HEK293T (cell line): ENCODE data around the gene ECE2.

Source experiments
- CTCF ChIA-PET: fragments of 350-600 bp; formaldehyde crosslinking; extraction: SDS; loops from one replicate; lab custom pipeline; 2021; ENCODE audit warnings: antibody characterized with exemption, inconsistent platforms; lab: Yijun Ruan, JAX
- POLR2A ChIA-PET: fragments of 350-600 bp; formaldehyde crosslinking; extraction: SDS; loops from one replicate; lab custom pipeline; 2020; ENCODE audit warnings: antibody characterized with exemption, inconsistent platforms; lab: Yijun Ruan, JAX
- DNase-seq: peaks from one replicate; pipeline ENCODE4 v3.0.0; 2012; ENCODE audit warnings: mixed read lengths; ENCODE audit errors: extremely low spot score
- ARNT ChIP-seq: fragments of 450-650 bp; IDR thresholded peaks from 2 replicates; pipeline ENCODE4 v1.6.1; 2017; ENCODE audit warnings: mild to moderate bottlenecking
- BHLHE40 ChIP-seq: fragments of 450-650 bp; IDR thresholded peaks from 2 replicates; pipeline ENCODE4 v1.6.1; 2016; ENCODE audit warnings: mild to moderate bottlenecking, moderate library complexity, borderline replicate concordance
- CTBP1 ChIP-seq: fragments of 450-650 bp; IDR thresholded peaks from 2 replicates; pipeline ENCODE4 v1.6.1; 2016; ENCODE audit warnings: borderline replicate concordance
- ELF4 ChIP-seq: fragments of 450-650 bp; IDR thresholded peaks from 2 replicates; pipeline ENCODE4 v1.6.1; 2017; ENCODE audit warnings: antibody characterized with exemption
- FOXA1 ChIP-seq: fragments of 450-650 bp; IDR thresholded peaks from 2 replicates; pipeline ENCODE4 v1.6.1; 2016; ENCODE audit warnings: mild to moderate bottlenecking
- FOXK2 ChIP-seq: fragments of 450-650 bp; IDR thresholded peaks from 2 replicates; pipeline ENCODE4 v1.6.1; 2016; ENCODE audit warnings: mild to moderate bottlenecking
- FOXM1 ChIP-seq: fragments of 450-650 bp; IDR thresholded peaks from 2 replicates; pipeline ENCODE4 v1.6.1; 2017; ENCODE audit warnings: mild to moderate bottlenecking, borderline replicate concordance
- HDGF ChIP-seq: fragments of 450-650 bp; IDR thresholded peaks from 2 replicates; pipeline ENCODE4 v1.6.1; 2017; ENCODE audit warnings: antibody characterized with exemption, borderline replicate concordance
- L3MBTL2 ChIP-seq: fragments of 450-650 bp; conservative IDR thresholded peaks from 2 replicates; pipeline ENCODE4 v1.6.1; 2016; ENCODE audit warnings: mild to moderate bottlenecking
- LEF1 ChIP-seq: fragments of 450-650 bp; IDR thresholded peaks from 2 replicates; pipeline ENCODE4 v1.6.1; 2017; ENCODE audit warnings: mild to moderate bottlenecking, borderline replicate concordance
- NFRKB ChIP-seq: fragments of 450-650 bp; IDR thresholded peaks from 2 replicates; pipeline ENCODE4 v1.6.1; 2016; ENCODE audit warnings: mild to moderate bottlenecking, moderate library complexity
- PKNOX1 ChIP-seq: fragments of 450-650 bp; IDR thresholded peaks from 2 replicates; pipeline ENCODE4 v1.6.1; 2016
- SP1 ChIP-seq: fragments of 450-650 bp; IDR thresholded peaks from 2 replicates; pipeline ENCODE4 v1.6.1; 2017
- SUZ12 ChIP-seq: fragments of 450-650 bp; IDR thresholded peaks from 2 replicates; pipeline ENCODE4 v1.6.1; 2016; ENCODE audit warnings: mild to moderate bottlenecking
- TARDBP ChIP-seq: fragments of 450-650 bp; IDR thresholded peaks from 2 replicates; pipeline ENCODE4 v1.6.1; 2016
- ZNF384 ChIP-seq: fragments of 450-650 bp; IDR thresholded peaks from 2 replicates; pipeline ENCODE4 v1.6.1; 2016

The ECE2 gene

GRCh38 chr3:184316792-184317191 is 41.0 kb downstream of the ECE2 start:
- ChIA-PET POLR2A (no interaction called here), CTCF (no interaction called here)
- no peak for DNase-seq
- TF ChIP-seq NFRKB (no peak), PKNOX1 (no peak), SP1 (no peak), LEF1 (no peak), L3MBTL2 (no peak), ELF4 (no peak), ZNF384 (no peak), SUZ12 (no peak), FOXA1 (no peak), FOXK2 (no peak), HDGF (no peak), ARNT (no peak), TARDBP (no peak), BHLHE40 (no peak), FOXM1 (no peak)

- DNase-seq: no peak
- ChIA-PET POLR2A (no interaction called here), CTCF (no interaction called here)
- TF ChIP-seq TARDBP: no peak
- TF ChIP-seq CTBP1: no peak
- TF ChIP-seq L3MBTL2: no peak
- TF ChIP-seq BHLHE40: no peak
- no peak for TF ChIP-seq ZNF384
- TF ChIP-seq NFRKB: no peak
- no peak for TF ChIP-seq PKNOX1
- TF ChIP-seq FOXK2: no peak
- no peak for TF ChIP-seq ELF4
- no peak for TF ChIP-seq SUZ12
- TF ChIP-seq HDGF: no peak
- TF ChIP-seq FOXA1: no peak
- no peak for TF ChIP-seq FOXM1
- TF ChIP-seq LEF1: no peak
- TF ChIP-seq ARNT: no peak
- TF ChIP-seq SP1: no peak
These were observed 41.4 kb downstream of the ECE2 start for GRCh38 chr3:184317201-184317600.

- DNase-seq: no peak
- ChIA-PET CTCF (no interaction called here), POLR2A (no interaction called here)
These were observed 44.3 kb downstream of the ECE2 start for GRCh38 chr3:184320104-184320445.

GRCh38 chr3:184321666-184322065 is 45.8 kb downstream of the ECE2 start:
- no peak for TF ChIP-seq ARNT
- TF ChIP-seq ZNF384: no peak
- TF ChIP-seq LEF1: no peak
- no peak for TF ChIP-seq HDGF
- TF ChIP-seq BHLHE40: no peak
- no peak for TF ChIP-seq L3MBTL2
- no peak for TF ChIP-seq SUZ12
- no peak for TF ChIP-seq FOXM1
- no peak for TF ChIP-seq ELF4
- no peak for TF ChIP-seq CTBP1
- no peak for TF ChIP-seq TARDBP
- TF ChIP-seq SP1: no peak
- no peak for TF ChIP-seq NFRKB
- TF ChIP-seq FOXA1: no peak
- TF ChIP-seq FOXK2: no peak
- no peak for TF ChIP-seq PKNOX1
- DNase-seq: no peak
- POLR2A ChIA-PET: no interaction called here
- CTCF ChIA-PET: no interaction called here

More at GRCh38 chr3:184320104-184320445, 44.3 kb downstream of the ECE2 start:
- TF ChIP-seq PKNOX1 (no peak), ARNT (no peak), ZNF384 (no peak), SUZ12 (no peak), CTBP1 (no peak)

- TF ChIP-seq SUZ12: no peak
- TF ChIP-seq TARDBP: no peak
- DNase-seq: no peak
- ChIA-PET POLR2A (no interaction called here), CTCF (no interaction called here)
These were observed 47.1 kb downstream of the ECE2 start for GRCh38 chr3:184322731-184323487.

- ChIA-PET CTCF (no interaction called here), POLR2A (no interaction called here)
- DNase-seq: no peak
- no peak for TF ChIP-seq ARNT
- TF ChIP-seq TARDBP: no peak
- TF ChIP-seq L3MBTL2: no peak
- no peak for TF ChIP-seq SUZ12
- no peak for TF ChIP-seq SP1
- no peak for TF ChIP-seq PKNOX1
- no peak for TF ChIP-seq FOXM1
- TF ChIP-seq ELF4: no peak
These were observed 47.9 kb downstream of the ECE2 start for GRCh38 chr3:184323696-184324095.
